HL-60 (cell line): ENCODE results near the gene ZNF862.
"Not testable (repeated sequence)": the region's sequence is repeated elsewhere in the genome, so short reads cannot be mapped to it uniquely, and the experiment has no call there.

Experiments used
- GABPA ChIP-seq: IDR thresholded peaks from 2 replicates; pipeline ENCODE4 v1.6.1; 2012; ENCODE audit warnings: low read depth
- POLR2AphosphoS5 ChIP-seq: IDR thresholded peaks from 2 replicates; pipeline ENCODE4 v1.6.1; 2012; ENCODE audit warnings: low read depth
- SPI1 ChIP-seq: IDR thresholded peaks from 2 replicates; pipeline ENCODE4 v1.6.1; 2012; ENCODE audit warnings: low read depth, mild to moderate bottlenecking, borderline replicate concordance
- TF ChIP-seq, protein P1 (sequence below): IDR thresholded peaks from 2 replicates; pipeline ENCODE4 v1.6.1; 2012; ENCODE audit warnings: low read depth; ENCODE audit not compliant: insufficient replicate concordance
- TF ChIP-seq, protein P2 (sequence below): IDR thresholded peaks from one replicate; pipeline ENCODE4 v1.5.1; 2011; ENCODE audit warnings: low read length, control low read depth, inconsistent platforms; ENCODE audit not compliant: insufficient read depth

DNA sequence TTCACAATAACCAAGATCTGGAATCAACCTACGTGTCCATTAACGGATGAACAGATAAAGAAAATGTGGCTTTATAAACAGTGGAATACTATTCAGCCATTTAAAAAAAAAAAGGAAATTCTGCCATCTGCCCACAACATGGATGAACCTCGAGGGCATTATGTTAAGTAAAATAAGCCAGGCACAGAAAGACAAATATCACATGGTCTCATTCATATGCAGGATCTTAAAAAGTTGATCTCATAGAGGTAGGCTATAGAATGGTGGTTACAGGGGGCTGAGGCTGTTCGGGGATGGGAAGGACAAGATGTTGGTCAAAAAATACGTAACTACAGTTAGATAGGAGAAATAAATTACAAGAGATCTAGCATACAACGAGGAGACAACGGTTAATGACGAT, 56.8 kb downstream of the ZNF862 start:
- TF ChIP-seq, protein P1, sequence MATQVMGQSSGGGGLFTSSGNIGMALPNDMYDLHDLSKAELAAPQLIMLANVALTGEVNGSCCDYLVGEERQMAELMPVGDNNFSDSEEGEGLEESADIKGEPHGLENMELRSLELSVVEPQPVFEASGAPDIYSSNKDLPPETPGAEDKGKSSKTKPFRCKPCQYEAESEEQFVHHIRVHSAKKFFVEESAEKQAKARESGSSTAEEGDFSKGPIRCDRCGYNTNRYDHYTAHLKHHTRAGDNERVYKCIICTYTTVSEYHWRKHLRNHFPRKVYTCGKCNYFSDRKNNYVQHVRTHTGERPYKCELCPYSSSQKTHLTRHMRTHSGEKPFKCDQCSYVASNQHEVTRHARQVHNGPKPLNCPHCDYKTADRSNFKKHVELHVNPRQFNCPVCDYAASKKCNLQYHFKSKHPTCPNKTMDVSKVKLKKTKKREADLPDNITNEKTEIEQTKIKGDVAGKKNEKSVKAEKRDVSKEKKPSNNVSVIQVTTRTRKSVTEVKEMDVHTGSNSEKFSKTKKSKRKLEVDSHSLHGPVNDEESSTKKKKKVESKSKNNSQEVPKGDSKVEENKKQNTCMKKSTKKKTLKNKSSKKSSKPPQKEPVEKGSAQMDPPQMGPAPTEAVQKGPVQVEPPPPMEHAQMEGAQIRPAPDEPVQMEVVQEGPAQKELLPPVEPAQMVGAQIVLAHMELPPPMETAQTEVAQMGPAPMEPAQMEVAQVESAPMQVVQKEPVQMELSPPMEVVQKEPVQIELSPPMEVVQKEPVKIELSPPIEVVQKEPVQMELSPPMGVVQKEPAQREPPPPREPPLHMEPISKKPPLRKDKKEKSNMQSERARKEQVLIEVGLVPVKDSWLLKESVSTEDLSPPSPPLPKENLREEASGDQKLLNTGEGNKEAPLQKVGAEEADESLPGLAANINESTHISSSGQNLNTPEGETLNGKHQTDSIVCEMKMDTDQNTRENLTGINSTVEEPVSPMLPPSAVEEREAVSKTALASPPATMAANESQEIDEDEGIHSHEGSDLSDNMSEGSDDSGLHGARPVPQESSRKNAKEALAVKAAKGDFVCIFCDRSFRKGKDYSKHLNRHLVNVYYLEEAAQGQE = not testable (repeated sequence)
- TF ChIP-seq, protein P2, sequence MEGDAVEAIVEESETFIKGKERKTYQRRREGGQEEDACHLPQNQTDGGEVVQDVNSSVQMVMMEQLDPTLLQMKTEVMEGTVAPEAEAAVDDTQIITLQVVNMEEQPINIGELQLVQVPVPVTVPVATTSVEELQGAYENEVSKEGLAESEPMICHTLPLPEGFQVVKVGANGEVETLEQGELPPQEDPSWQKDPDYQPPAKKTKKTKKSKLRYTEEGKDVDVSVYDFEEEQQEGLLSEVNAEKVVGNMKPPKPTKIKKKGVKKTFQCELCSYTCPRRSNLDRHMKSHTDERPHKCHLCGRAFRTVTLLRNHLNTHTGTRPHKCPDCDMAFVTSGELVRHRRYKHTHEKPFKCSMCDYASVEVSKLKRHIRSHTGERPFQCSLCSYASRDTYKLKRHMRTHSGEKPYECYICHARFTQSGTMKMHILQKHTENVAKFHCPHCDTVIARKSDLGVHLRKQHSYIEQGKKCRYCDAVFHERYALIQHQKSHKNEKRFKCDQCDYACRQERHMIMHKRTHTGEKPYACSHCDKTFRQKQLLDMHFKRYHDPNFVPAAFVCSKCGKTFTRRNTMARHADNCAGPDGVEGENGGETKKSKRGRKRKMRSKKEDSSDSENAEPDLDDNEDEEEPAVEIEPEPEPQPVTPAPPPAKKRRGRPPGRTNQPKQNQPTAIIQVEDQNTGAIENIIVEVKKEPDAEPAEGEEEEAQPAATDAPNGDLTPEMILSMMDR = not testable (repeated sequence)
- TF ChIP-seq POLR2AphosphoS5, GABPA, SPI1: not testable (repeated sequence)
